NB4 (cell line): Measurements from ENCODE around the gene PPP1R3C.

Source experiments
- CTCF ChIP-seq: IDR thresholded peaks from one replicate; pipeline ENCODE4 v1.5.1; 2012; ENCODE audit warnings: low read depth, low read length
- TF ChIP-seq, protein P1 (sequence below): IDR thresholded peaks from 2 replicates; pipeline ENCODE4 v1.6.1; 2011; ENCODE audit warnings: low read depth, low read length

GRCh38 chr10:91626936-91627335 is 5.9 kb downstream of the PPP1R3C start:
- TF ChIP-seq, protein P1, sequence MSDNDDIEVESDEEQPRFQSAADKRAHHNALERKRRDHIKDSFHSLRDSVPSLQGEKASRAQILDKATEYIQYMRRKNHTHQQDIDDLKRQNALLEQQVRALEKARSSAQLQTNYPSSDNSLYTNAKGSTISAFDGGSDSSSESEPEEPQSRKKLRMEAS, result no peak
- TF ChIP-seq CTCF, result no peak
